Osteoblast (primary cell): ENCODE measurements around the gene OPA3. TPM values are rescaled to one million over a fixed set of nuclear protein-coding genes. Genes with fewer than 3 reads are reported as not detected.

Experiments
- DNase-seq: peaks from one replicate; pipeline ENCODE4 v3.0.0; 2011; ENCODE audit warnings: low spot score, mixed read lengths; ENCODE audit not compliant: insufficient read length; ENCODE audit errors: missing footprints
- H2AFZ ChIP-seq: 2 replicates; pipeline ENCODE4 v1.6.0; 2011; ENCODE audit warnings: mild to moderate bottlenecking, low read length
- H3K27ac ChIP-seq: 2 replicates; pipeline ENCODE4 v1.5.1; 2011; ENCODE audit warnings: mild to moderate bottlenecking, low read depth, low read length, moderate library complexity
- H3K27me3 ChIP-seq: 2 replicates; pipeline ENCODE4 v1.6.0; 2012; ENCODE audit warnings: mild to moderate bottlenecking, control low read depth, inconsistent platforms, low read length, moderate library complexity; ENCODE audit not compliant: insufficient read depth
- H3K36me3 ChIP-seq: 2 replicates; pipeline ENCODE4 v1.5.1; 2011; ENCODE audit warnings: mild to moderate bottlenecking, low read length, control low read depth, moderate library complexity; ENCODE audit not compliant: insufficient read depth
- H3K4me1 ChIP-seq: 2 replicates; pipeline ENCODE4 v1.5.1; 2011; ENCODE audit warnings: mild to moderate bottlenecking, low read length, control low read depth, moderate library complexity; ENCODE audit not compliant: insufficient read depth
- H3K4me2 ChIP-seq: 2 replicates; pipeline ENCODE4 v1.6.0; 2011; ENCODE audit warnings: mild to moderate bottlenecking, low read length; ENCODE audit not compliant: insufficient read depth
- H3K4me3 ChIP-seq: fragments of 200-600 bp; sonication (generic); 3 replicates; pipeline ENCODE4 v1.5.1; 2012; ENCODE audit warnings: mild to moderate bottlenecking, low read length, inconsistent platforms; ENCODE audit not compliant: insufficient read depth
- H3K79me2 ChIP-seq: 2 replicates; pipeline ENCODE4 v1.6.0; 2012; ENCODE audit warnings: mild to moderate bottlenecking, low read length, control low read depth, inconsistent platforms; ENCODE audit not compliant: insufficient read depth
- H3K9me3 ChIP-seq: 2 replicates; pipeline ENCODE4 v1.5.1; 2011; ENCODE audit warnings: low read depth, low read length, control low read depth
- H4K20me1 ChIP-seq: 2 replicates; pipeline ENCODE4 v1.6.0; 2012; ENCODE audit warnings: mild to moderate bottlenecking, low read length, control low read depth; ENCODE audit not compliant: insufficient read depth
- total RNA-seq: library from RNA; depleted of rRNA; stranded (reverse); fragments of >200 nt; gene quantifications from 2 replicates; pipeline ENCODE4 v1.2.3, GENCODE V29; 2012
- TF ChIP-seq, protein P1 (sequence below): IDR thresholded peaks from 2 replicates; pipeline ENCODE4 v1.5.1; 2011; ENCODE audit warnings: mild to moderate bottlenecking, low read depth, low read length, moderate library complexity; ENCODE audit errors: extremely low read depth

The OPA3 gene
- total RNA-seq, 1 donor: 7.6 TPM

DNA sequence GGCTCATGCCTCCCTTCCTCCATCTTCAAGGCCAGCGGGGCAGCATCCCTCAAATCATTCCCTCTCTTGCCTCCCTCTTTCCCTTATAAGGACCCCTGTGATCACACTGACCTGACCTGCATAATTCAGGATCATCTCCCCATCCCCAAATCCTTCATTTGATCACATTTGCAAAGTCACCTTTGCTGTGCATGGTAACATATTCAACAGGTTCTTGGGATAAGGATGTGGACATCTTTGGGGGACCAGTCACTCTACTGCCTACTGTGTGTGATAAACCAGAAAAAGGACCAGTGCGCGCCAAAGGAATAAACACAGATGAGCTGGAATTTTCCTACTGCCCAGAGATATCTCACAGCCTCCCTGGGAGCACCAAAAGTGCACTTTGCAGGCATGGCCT lies 7.9 kb downstream of the OPA3 start:
- DNase-seq: no peak
- TF ChIP-seq, protein P1, sequence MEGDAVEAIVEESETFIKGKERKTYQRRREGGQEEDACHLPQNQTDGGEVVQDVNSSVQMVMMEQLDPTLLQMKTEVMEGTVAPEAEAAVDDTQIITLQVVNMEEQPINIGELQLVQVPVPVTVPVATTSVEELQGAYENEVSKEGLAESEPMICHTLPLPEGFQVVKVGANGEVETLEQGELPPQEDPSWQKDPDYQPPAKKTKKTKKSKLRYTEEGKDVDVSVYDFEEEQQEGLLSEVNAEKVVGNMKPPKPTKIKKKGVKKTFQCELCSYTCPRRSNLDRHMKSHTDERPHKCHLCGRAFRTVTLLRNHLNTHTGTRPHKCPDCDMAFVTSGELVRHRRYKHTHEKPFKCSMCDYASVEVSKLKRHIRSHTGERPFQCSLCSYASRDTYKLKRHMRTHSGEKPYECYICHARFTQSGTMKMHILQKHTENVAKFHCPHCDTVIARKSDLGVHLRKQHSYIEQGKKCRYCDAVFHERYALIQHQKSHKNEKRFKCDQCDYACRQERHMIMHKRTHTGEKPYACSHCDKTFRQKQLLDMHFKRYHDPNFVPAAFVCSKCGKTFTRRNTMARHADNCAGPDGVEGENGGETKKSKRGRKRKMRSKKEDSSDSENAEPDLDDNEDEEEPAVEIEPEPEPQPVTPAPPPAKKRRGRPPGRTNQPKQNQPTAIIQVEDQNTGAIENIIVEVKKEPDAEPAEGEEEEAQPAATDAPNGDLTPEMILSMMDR: no peak
- Histone ChIP-seq H3K79me2 (peaks cover 37% of the 10 kb centered on the region), H3K27ac (peak overlapping the region; percentile 30), H3K36me3 (no peaks in the 10 kb centered on the region), H4K20me1 (no peaks in the 10 kb centered on the region), H2AFZ (no peak overlapping the region), H3K4me3 (no peak overlapping the region), H3K4me1 (peaks cover 17% of the 10 kb centered on the region), H3K27me3 (no peaks in the 10 kb centered on the region), H3K4me2 (peak overlapping the region; percentile 45), H3K9me3 (no peaks in the 10 kb centered on the region)

DNA sequence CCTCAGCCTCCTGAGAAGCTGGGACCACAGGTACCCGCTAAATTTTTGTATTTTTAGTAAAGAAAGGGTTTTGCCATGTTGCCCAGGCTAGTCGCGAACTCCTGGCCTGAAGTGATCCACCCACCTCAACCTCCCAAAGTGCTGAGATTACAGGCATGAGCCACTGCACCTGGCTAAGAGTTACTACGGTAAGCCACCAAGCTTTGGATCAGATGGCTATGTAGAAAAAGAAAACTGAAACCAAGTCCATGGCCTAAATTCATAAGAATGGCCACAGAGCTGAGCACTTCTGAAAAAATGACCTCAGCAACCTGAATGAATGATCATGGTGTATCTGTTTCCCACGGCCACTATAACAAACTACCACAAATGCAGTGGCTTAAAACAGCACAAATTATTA lies 9.4 kb downstream of the OPA3 start:
- H4K20me1 ChIP-seq: no peaks in the 10 kb centered on the region
- no peaks in the 10 kb centered on the region for H3K36me3 ChIP-seq
- H3K4me3 ChIP-seq: no peak overlapping the region
- no peaks in the 10 kb centered on the region for H3K9me3 ChIP-seq
- H3K27me3 ChIP-seq: no peaks in the 10 kb centered on the region
- TF ChIP-seq, protein P1: no peak
- no peak for DNase-seq
- H2AFZ ChIP-seq: no peak overlapping the region
- H3K79me2 ChIP-seq: peaks cover 31% of the 10 kb centered on the region
- peaks cover 17% of the 10 kb centered on the region for H3K4me1 ChIP-seq
- H3K4me2 ChIP-seq: no peak overlapping the region
- H3K27ac ChIP-seq: no peak overlapping the region

- Histone ChIP-seq H3K9me3 (no peaks in the 10 kb centered on the region), H3K79me2 (peaks cover 30% of the 10 kb centered on the region), H3K4me1 (peaks cover 17% of the 10 kb centered on the region), H3K36me3 (no peaks in the 10 kb centered on the region), H3K27ac (no peak overlapping the region), H3K4me2 (no peak overlapping the region), H4K20me1 (no peaks in the 10 kb centered on the region), H3K27me3 (no peaks in the 10 kb centered on the region), H2AFZ (no peak overlapping the region), H3K4me3 (no peak overlapping the region)
- TF ChIP-seq, protein P1: no peak
- DNase-seq: no peak
Measured at GRCh38 chr19:45574526-45574925, 10.1 kb downstream of the OPA3 start.

DNA sequence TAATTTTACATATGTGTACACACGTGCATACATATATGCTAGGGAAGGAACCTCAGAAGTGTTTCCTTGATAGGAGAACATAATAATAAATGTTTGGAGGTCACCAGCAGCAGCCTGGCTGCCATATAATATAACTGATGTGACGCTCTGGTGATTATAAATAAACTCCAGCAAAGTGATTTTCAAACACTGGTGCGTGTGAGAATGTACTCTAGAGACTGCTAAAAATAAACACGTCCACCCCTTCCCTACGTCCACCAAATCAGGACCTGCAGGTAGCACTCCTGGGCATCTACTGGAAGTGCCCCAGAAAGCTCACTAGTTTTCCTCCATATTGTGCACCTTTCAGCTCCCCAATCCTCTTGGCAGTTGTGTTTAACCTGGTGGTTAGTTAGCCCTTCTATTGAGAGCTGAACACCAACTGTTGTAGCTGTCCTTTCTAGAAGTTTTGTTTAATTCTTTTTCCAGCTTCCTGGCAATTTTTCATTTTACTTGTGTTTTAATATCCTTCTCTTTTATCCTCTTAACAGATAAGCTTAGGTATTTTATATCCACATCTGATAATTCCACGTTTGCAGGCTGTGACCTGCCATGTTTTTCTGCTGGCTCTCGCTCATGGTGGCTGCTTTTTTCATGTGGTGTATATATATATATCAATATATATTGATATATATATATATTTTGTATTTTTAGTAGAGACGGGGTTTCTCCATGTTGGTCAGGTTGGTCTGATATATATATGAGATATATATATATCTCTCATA lies 13.0 kb downstream of the OPA3 start:
- H3K27ac ChIP-seq: no peak overlapping the region
- no peak overlapping the region for H3K4me2 ChIP-seq
- H3K4me1 ChIP-seq: peaks cover 12% of the 10 kb centered on the region
- H3K36me3 ChIP-seq: no peaks in the 10 kb centered on the region
- no peaks in the 10 kb centered on the region for H3K9me3 ChIP-seq
- peaks cover 41% of the 10 kb centered on the region for H3K79me2 ChIP-seq
- H3K4me3 ChIP-seq: no peak overlapping the region
- TF ChIP-seq, protein P1: no peak
- peaks cover 12% of the 10 kb centered on the region for H4K20me1 ChIP-seq
- H3K27me3 ChIP-seq: no peaks in the 10 kb centered on the region
- H2AFZ ChIP-seq: no peak overlapping the region
- DNase-seq: no peak
